AG08395 (cell line): ENCODE results near the gene PTGFRN.
"Not testable (repeated sequence)": the region's sequence is repeated elsewhere in the genome, so short reads cannot be mapped to it uniquely, and the experiment has no call there.

Experiments used
- DNase-seq: peaks from one replicate; pipeline ENCODE4 v3.0.0; 2012; ENCODE audit warnings: mixed read lengths, low spot score

Gene PTGFRN

GRCh38 chr1:116916533-116917445 is 7.1 kb downstream of the PTGFRN start:
- DNase-seq = no peak

- no peak for DNase-seq
Measured at GRCh38 chr1:116918714-116919357, 9.1 kb downstream of the PTGFRN start.

GRCh38 chr1:116919802-116920201 is 10.1 kb downstream of the PTGFRN start:
- DNase-seq = no peak

- DNase-seq = no peak
Measured at GRCh38 chr1:116920211-116920610, 10.5 kb downstream of the PTGFRN start.

- no peak for DNase-seq
Measured at GRCh38 chr1:116921301-116921885, 11.7 kb downstream of the PTGFRN start.

- no peak for DNase-seq
Measured at GRCh38 chr1:116921937-116922336, 12.2 kb downstream of the PTGFRN start.

GRCh38 chr1:116923421-116923820 is 13.7 kb downstream of the PTGFRN start:
- peak; percentile 51 for DNase-seq

GRCh38 chr1:116927049-116927798 is 17.5 kb downstream of the PTGFRN start:
- no peak for DNase-seq

GRCh38 chr1:116929961-116930592 is 20.4 kb downstream of the PTGFRN start:
- DNase-seq = no peak

- DNase-seq = no peak
Measured at GRCh38 chr1:116931016-116931918, 21.6 kb downstream of the PTGFRN start.

- DNase-seq = no peak
Measured at GRCh38 chr1:116933606-116934515, 24.1 kb downstream of the PTGFRN start.

GRCh38 chr1:116934586-116935207 is 25.0 kb downstream of the PTGFRN start:
- no peak for DNase-seq

GRCh38 chr1:116938216-116938615 is 28.5 kb downstream of the PTGFRN start:
- DNase-seq = no peak

- DNase-seq = not testable (repeated sequence)
Measured at GRCh38 chr1:116939780-116940543, 30.2 kb downstream of the PTGFRN start.

GRCh38 chr1:116940814-116941599 is 31.3 kb downstream of the PTGFRN start:
- DNase-seq = no peak

GRCh38 chr1:116941670-116942069 is 32.0 kb downstream of the PTGFRN start:
- no peak for DNase-seq

- DNase-seq = no peak
Measured at GRCh38 chr1:116942344-116942743, 32.6 kb downstream of the PTGFRN start.

GRCh38 chr1:116943438-116943837 is 33.7 kb downstream of the PTGFRN start:
- DNase-seq = no peak
